ENCODE measurements around the gene CCN6. TPM values are rescaled to one million over a fixed set of nuclear protein-coding genes. Genes with fewer than 3 reads are reported as not detected.

CCN6 gene
- total and polyA plus RNA-seq, 4 donors: 0.54 TPM; not detected in 3

- no peak for DNase-seq (ENCODE audit: low spot score)
- Histone ChIP-seq H3K4me1 (ENCODE audit: control insufficient read depth in 4 of 4, insufficient read depth in 4 of 4, low read length in 3 of 4) (no peaks in the 10 kb centered on the region), H3K27me3 (ENCODE audit: control insufficient read depth in 4 of 4, insufficient read depth in 4 of 4, low read length in 3 of 4) (no peaks in the 10 kb centered on the region), H3K4me3 (ENCODE audit: low read depth in 1 of 3, low read length in 3 of 3) (no peak overlapping the region), H3K36me3 (ENCODE audit: control insufficient read depth in 4 of 4, insufficient read depth in 3 of 4, low read depth in 1 of 4, low read length in 3 of 4) (no peaks in the 10 kb centered on the region), H3K9ac (ENCODE audit: low read depth in 1 of 2, low read length in 2 of 2) (no peak overlapping the region), H3K27ac (ENCODE audit: low read depth in 1 of 2, low read length in 2 of 2) (no peak overlapping the region), H3K9me3 (ENCODE audit: control insufficient read depth in 4 of 4, low read length in 3 of 4) (no peaks in the 10 kb centered on the region)
- TF ChIP-seq YY1 (IDR thresholded peaks at IDR 0.05) (no peak), EGR1 (IDR thresholded peaks at IDR 0.05; ENCODE audit: low read depth in 2 of 2) (no peak), TAF1 (conservative IDR thresholded peaks at IDR 0.05) (no peak)
- WGBS: 29% methylated on average over 2 of the region's 2 CpGs
These were observed 46.6 kb upstream of the CCN6 start for GRCh38 chr6:112007254-112007653.

- Histone ChIP-seq H3K9me3 (ENCODE audit: control insufficient read depth in 4 of 4, low read length in 3 of 4) (no peaks in the 10 kb centered on the region), H3K27me3 (ENCODE audit: control insufficient read depth in 4 of 4, insufficient read depth in 4 of 4, low read length in 3 of 4) (no peaks in the 10 kb centered on the region), H3K4me1 (ENCODE audit: control insufficient read depth in 4 of 4, insufficient read depth in 4 of 4, low read length in 3 of 4) (no peaks in the 10 kb centered on the region), H3K36me3 (ENCODE audit: control insufficient read depth in 4 of 4, insufficient read depth in 3 of 4, low read depth in 1 of 4, low read length in 3 of 4) (no peaks in the 10 kb centered on the region), H3K4me3 (ENCODE audit: low read depth in 1 of 3, low read length in 3 of 3) (no peak overlapping the region), H3K9ac (ENCODE audit: low read depth in 1 of 2, low read length in 2 of 2) (no peak overlapping the region), H3K27ac (ENCODE audit: low read depth in 1 of 2, low read length in 2 of 2) (no peak overlapping the region)
- DNase-seq (ENCODE audit: low spot score): no peak
- TF ChIP-seq JUND (IDR thresholded peaks at IDR 0.05) (peak in 1 of 2 donors; percentile 13), RXRA (IDR thresholded peaks at IDR 0.05) (no peak)
- WGBS: 79% methylated on average over 3 of the region's 3 CpGs
These were observed 46.1 kb upstream of the CCN6 start for GRCh38 chr6:112007805-112008204.

- no peak for TF ChIP-seq TAF1 (conservative IDR thresholded peaks at IDR 0.05)
- TF ChIP-seq NR2F2 (IDR thresholded peaks at IDR 0.05): no peak
- no peak for TF ChIP-seq MAX (IDR thresholded peaks at IDR 0.05)
- TF ChIP-seq JUND (IDR thresholded peaks at IDR 0.05): no peak
- TF ChIP-seq GABPA (IDR thresholded peaks at IDR 0.05 in 1 of 2, conservative IDR thresholded peaks at IDR 0.05 in 1 of 2): no peak
- Histone ChIP-seq H3K27ac (ENCODE audit: low read depth in 1 of 2, low read length in 2 of 2) (no peak overlapping the region), H3K27me3 (ENCODE audit: control insufficient read depth in 4 of 4, insufficient read depth in 4 of 4, low read length in 3 of 4) (no peaks in the 10 kb centered on the region), H3K36me3 (ENCODE audit: control insufficient read depth in 4 of 4, insufficient read depth in 3 of 4, low read depth in 1 of 4, low read length in 3 of 4) (no peaks in the 10 kb centered on the region), H3K4me3 (ENCODE audit: low read depth in 1 of 3, low read length in 3 of 3) (no peak overlapping the region), H3K9ac (ENCODE audit: low read depth in 1 of 2, low read length in 2 of 2) (no peak overlapping the region), H3K9me3 (ENCODE audit: control insufficient read depth in 4 of 4, low read length in 3 of 4) (no peaks in the 10 kb centered on the region), H3K4me1 (ENCODE audit: control insufficient read depth in 4 of 4, insufficient read depth in 4 of 4, low read length in 3 of 4) (no peaks in the 10 kb centered on the region)
- WGBS: 94% methylated on average over 4 of the region's 4 CpGs
- no peak for DNase-seq (ENCODE audit: low spot score)
These were observed 45.4 kb upstream of the CCN6 start for GRCh38 chr6:112008482-112008881.

GRCh38 chr6:112010328-112010727, 43.6 kb upstream of the CCN6 start:
- TF ChIP-seq RAD21 (IDR thresholded peaks at IDR 0.05) (peak; percentile 85 to 86), HNF4A (conservative IDR thresholded peaks at IDR 0.05) (peak; percentile 23 to 48), CTCF (IDR thresholded peaks at IDR 0.05; ENCODE audit: low read depth, low read length, missing input control) (peak; percentile 48), HNF4G (IDR thresholded peaks at IDR 0.05) (no peak)
- Histone ChIP-seq H3K9ac (ENCODE audit: low read depth in 1 of 2, low read length in 2 of 2) (no peak overlapping the region), H3K27me3 (ENCODE audit: control insufficient read depth in 4 of 4, insufficient read depth in 4 of 4, low read length in 3 of 4) (no peaks in the 10 kb centered on the region), H3K4me1 (ENCODE audit: control insufficient read depth in 4 of 4, insufficient read depth in 4 of 4, low read length in 3 of 4) (no peaks in the 10 kb centered on the region), H3K4me3 (ENCODE audit: low read depth in 1 of 3, low read length in 3 of 3) (no peak overlapping the region), H3K27ac (ENCODE audit: low read depth in 1 of 2, low read length in 2 of 2) (no peak overlapping the region), H3K36me3 (ENCODE audit: control insufficient read depth in 4 of 4, insufficient read depth in 3 of 4, low read depth in 1 of 4, low read length in 3 of 4) (no peaks in the 10 kb centered on the region), H3K9me3 (ENCODE audit: control insufficient read depth in 4 of 4, low read length in 3 of 4) (no peaks in the 10 kb centered on the region)
- DNase-seq (ENCODE audit: low spot score): no peak
- WGBS: 63% methylated on average over 5 of the region's 5 CpGs

Measured in liver (tissue), 9 donors.